Smooth muscle cell (in vitro differentiated cells): Measurements from ENCODE around the gene HAS3. TPM values are rescaled to one million over a fixed set of nuclear protein-coding genes. Genes with fewer than 3 reads are reported as not detected.

ENCODE experiments used
- DNase-seq: peaks from one replicate; lab custom pipeline; 2025; ENCODE audit not compliant: unreplicated experiment; lab: John Stamatoyannopoulos, UW
- H2AFZ ChIP-seq: fragments of 200-600 bp; sonication (generic); 2 replicates; pipeline ENCODE4 v1.6.0; 2016; ENCODE audit warnings: antibody characterized with exemption, low read depth, mild to moderate bottlenecking
- H3F3A ChIP-seq: fragments of 200-600 bp; sonication (generic); 2 replicates; pipeline ENCODE4 v1.6.0; 2017; ENCODE audit warnings: antibody characterized with exemption, low read depth
- H3K27ac ChIP-seq: fragments of 200-600 bp; sonication (generic); 2 replicates; pipeline ENCODE4 v1.5.1; 2016; ENCODE audit warnings: low read depth, mild to moderate bottlenecking
- H3K27me3 ChIP-seq: fragments of 200-600 bp; sonication (generic); 2 replicates; pipeline ENCODE4 v1.6.1; 2016; ENCODE audit warnings: low read depth, mild to moderate bottlenecking
- H3K36me3 ChIP-seq: fragments of 200-600 bp; sonication (generic); 2 replicates; pipeline ENCODE4 v1.5.1; 2016; ENCODE audit warnings: low read depth
- H3K4me1 ChIP-seq: fragments of 200-600 bp; sonication (generic); 2 replicates; pipeline ENCODE4 v1.5.1; 2016; ENCODE audit warnings: low read depth
- H3K4me2 ChIP-seq: fragments of 200-600 bp; sonication (generic); 2 replicates; pipeline ENCODE4 v1.6.0; 2016; ENCODE audit warnings: mild to moderate bottlenecking
- H3K4me3 ChIP-seq: fragments of 200-600 bp; sonication (generic); 2 replicates; pipeline ENCODE4 v1.5.1; 2016; ENCODE audit warnings: mild to moderate bottlenecking
- H3K79me2 ChIP-seq: fragments of 200-600 bp; sonication (generic); 2 replicates; pipeline ENCODE4 v1.6.0; 2016; ENCODE audit warnings: low read depth, mild to moderate bottlenecking
- H3K9ac ChIP-seq: fragments of 200-600 bp; sonication (generic); 2 replicates; pipeline ENCODE4 v1.6.0; 2016; ENCODE audit warnings: low read depth
- H3K9me3 ChIP-seq: fragments of 200-600 bp; sonication (generic); replicated peaks from 2 replicates; pipeline ENCODE4 v1.5.1; 2016; ENCODE audit warnings: low read depth
- H4K20me1 ChIP-seq: fragments of 200-600 bp; sonication (generic); 2 replicates; pipeline ENCODE4 v1.6.0; 2016; ENCODE audit warnings: low read depth
- WGBS: methylation state at CpG from one replicate; pipeline ENCODE4 v1.1.7; 2016; ENCODE audit warnings: low lambda C conversion rate; 5-methylcytosine and 5-hydroxymethylcytosine counted together
- polyA plus RNA-seq: library from polyadenylated mRNA; unstranded; fragments of >200 nt; fragmentation: Nextera tagmentation; extraction: Ambion mirVana; gene quantifications from 2 replicates; pipeline ENCODE4 v1.2.1, GENCODE V29; 2016
- total RNA-seq: library from RNA; depleted of rRNA; stranded (reverse); fragments of >200 nt; gene quantifications from 2 replicates; pipeline ENCODE4 v1.2.3, GENCODE V29; 2014
- TF ChIP-seq, protein P1 (sequence below): fragments of 200-600 bp; sonication (generic); IDR thresholded peaks from 2 replicates; pipeline ENCODE4 v1.5.1; 2017; ENCODE audit warnings: borderline replicate concordance, mild to moderate bottlenecking, antibody characterized with exemption; ENCODE audit not compliant: insufficient read depth, poor library complexity, severe bottlenecking

Gene HAS3
- total and polyA plus RNA-seq, 2 experiments from 2014 or later = 0.39 to 2.7 TPM

DNA sequence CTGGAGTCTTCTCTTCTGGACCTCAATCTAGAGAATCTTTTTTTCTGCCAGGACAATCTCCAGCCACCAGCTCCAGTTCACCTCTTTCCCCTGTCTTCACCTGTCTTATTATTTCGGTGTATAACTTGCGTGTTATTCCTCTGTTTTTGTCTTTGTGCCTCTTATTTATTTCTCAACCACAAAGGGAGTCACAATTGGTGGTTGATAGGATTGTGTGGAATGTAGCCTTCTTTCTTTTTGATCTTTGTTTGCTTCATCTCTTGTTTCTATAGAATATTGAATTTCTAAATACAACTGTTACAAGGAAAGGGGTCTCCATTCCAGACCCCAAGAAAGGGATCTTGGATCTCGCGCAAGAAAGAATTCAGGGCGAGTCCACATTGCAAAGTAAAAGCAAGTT is 35.9 kb upstream of the HAS3 start:
- 97% methylated on average over 5 of the region's 5 CpGs for WGBS
- DNase-seq = no peak

DNA sequence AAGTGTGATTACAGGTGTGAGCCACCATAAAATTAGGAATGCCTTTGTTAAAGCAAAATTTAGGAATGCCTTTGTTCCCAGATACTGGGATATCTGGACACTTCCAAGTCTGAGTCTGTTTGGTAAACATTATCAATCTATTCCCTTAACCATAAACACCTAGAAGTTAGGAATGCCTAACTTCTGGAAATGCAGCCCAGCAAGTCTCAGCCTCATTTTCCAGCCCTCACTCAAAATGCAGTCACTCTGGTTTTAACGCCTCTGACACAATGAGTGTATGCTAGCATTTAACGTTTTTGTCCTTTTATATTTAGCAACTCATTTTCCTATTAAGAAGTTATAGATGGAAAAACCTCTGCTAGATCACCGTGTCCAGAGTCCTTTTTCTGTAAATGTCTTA is 34.4 kb upstream of the HAS3 start:
- H3K27me3 ChIP-seq = no peaks in the 10 kb centered on the region
- peaks cover 3% of the 10 kb centered on the region for H3F3A ChIP-seq
- H2AFZ ChIP-seq = no peak overlapping the region
- H3K27ac ChIP-seq = no peak overlapping the region
- no peak overlapping the region for H3K9ac ChIP-seq
- WGBS = 53% methylated on average over 3 of the region's 3 CpGs
- no peak overlapping the region for H3K4me3 ChIP-seq
- no peaks in the 10 kb centered on the region for H3K9me3 ChIP-seq
- peaks cover 12% of the 10 kb centered on the region for H3K4me1 ChIP-seq
- H3K36me3 ChIP-seq = no peaks in the 10 kb centered on the region
- TF ChIP-seq, protein P1, sequence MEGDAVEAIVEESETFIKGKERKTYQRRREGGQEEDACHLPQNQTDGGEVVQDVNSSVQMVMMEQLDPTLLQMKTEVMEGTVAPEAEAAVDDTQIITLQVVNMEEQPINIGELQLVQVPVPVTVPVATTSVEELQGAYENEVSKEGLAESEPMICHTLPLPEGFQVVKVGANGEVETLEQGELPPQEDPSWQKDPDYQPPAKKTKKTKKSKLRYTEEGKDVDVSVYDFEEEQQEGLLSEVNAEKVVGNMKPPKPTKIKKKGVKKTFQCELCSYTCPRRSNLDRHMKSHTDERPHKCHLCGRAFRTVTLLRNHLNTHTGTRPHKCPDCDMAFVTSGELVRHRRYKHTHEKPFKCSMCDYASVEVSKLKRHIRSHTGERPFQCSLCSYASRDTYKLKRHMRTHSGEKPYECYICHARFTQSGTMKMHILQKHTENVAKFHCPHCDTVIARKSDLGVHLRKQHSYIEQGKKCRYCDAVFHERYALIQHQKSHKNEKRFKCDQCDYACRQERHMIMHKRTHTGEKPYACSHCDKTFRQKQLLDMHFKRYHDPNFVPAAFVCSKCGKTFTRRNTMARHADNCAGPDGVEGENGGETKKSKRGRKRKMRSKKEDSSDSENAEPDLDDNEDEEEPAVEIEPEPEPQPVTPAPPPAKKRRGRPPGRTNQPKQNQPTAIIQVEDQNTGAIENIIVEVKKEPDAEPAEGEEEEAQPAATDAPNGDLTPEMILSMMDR = no peak
- H3K4me2 ChIP-seq = no peak overlapping the region
- no peaks in the 10 kb centered on the region for H3K79me2 ChIP-seq
- H4K20me1 ChIP-seq = no peaks in the 10 kb centered on the region
- no peak for DNase-seq

More for the DNA sequence above, 35.9 kb upstream of the HAS3 start:
- Histone ChIP-seq H3F3A (peaks cover 3% of the 10 kb centered on the region), H3K27ac (no peak overlapping the region), H3K4me2 (no peak overlapping the region), H3K27me3 (no peaks in the 10 kb centered on the region), H4K20me1 (no peaks in the 10 kb centered on the region), H2AFZ (no peak overlapping the region), H3K4me3 (no peak overlapping the region), H3K9me3 (no peaks in the 10 kb centered on the region), H3K79me2 (no peaks in the 10 kb centered on the region), H3K9ac (no peak overlapping the region), H3K36me3 (no peaks in the 10 kb centered on the region), H3K4me1 (peaks cover 24% of the 10 kb centered on the region)
- TF ChIP-seq, protein P1 = no peak

DNA sequence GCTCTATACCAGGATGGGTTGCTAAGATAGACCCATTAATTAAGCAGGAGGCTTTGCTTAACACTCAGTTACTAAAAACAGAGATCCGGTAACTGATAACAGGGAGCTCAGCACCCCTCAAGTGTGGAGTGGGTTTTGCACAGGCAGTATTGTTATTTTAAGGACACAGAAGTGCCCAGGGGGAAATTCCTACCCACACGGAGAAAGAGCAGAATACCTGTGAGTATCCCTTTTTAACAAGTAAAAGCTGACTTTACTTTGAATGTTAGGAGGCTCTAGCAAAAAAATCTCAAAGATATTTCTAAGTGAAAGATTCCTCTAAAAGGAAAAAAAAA is 32.8 kb upstream of the HAS3 start:
- TF ChIP-seq, protein P1 = no peak
- Histone ChIP-seq H3K4me1 (peaks cover 12% of the 10 kb centered on the region), H3K36me3 (no peaks in the 10 kb centered on the region), H4K20me1 (no peaks in the 10 kb centered on the region), H3K4me3 (no peak overlapping the region), H3K9ac (no peak overlapping the region), H3K27me3 (no peaks in the 10 kb centered on the region), H3K4me2 (no peak overlapping the region), H2AFZ (no peak overlapping the region), H3K27ac (peak overlapping the region; percentile 80), H3F3A (peaks cover 3% of the 10 kb centered on the region), H3K79me2 (no peaks in the 10 kb centered on the region), H3K9me3 (no peaks in the 10 kb centered on the region)
- 16% methylated on average over 2 of the region's 2 CpGs for WGBS
- DNase-seq = no peak

DNA sequence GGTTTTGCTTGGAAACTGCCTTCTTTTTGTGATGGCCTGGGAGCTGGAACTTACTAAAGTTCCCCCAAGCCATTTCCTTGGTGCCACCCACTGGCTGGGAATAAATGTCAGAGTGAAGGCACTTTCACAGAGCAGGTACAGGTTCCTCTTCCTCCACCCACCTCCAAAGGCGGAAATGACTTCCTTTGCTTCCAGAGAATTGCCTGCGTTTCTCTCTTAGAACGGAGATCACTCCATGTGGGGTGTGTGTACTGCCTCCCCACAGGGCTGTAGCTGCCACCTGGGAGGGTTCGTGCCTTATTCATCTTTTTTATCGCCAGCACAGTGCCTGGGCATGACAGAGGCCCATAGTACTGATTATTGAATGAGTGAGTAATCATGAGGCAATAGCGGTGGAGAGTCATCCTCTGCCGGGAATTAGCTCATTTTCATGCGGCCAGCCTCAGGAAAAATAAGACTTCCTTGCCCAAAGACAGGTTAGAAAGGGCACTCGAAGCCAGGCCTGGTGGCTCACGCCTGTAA is 32.2 kb upstream of the HAS3 start:
- Histone ChIP-seq H3K27me3 (no peaks in the 10 kb centered on the region), H3K36me3 (no peaks in the 10 kb centered on the region), H3K4me1 (peaks cover 12% of the 10 kb centered on the region), H3K4me3 (no peak overlapping the region), H2AFZ (no peak overlapping the region), H3K4me2 (peak overlapping the region; percentile 59), H3K9ac (peak overlapping the region; percentile 48), H3K79me2 (no peaks in the 10 kb centered on the region), H4K20me1 (no peaks in the 10 kb centered on the region), H3F3A (peaks cover 3% of the 10 kb centered on the region), H3K9me3 (no peaks in the 10 kb centered on the region), H3K27ac (peak overlapping the region; percentile 80)
- DNase-seq = no peak
- TF ChIP-seq, protein P1 = no peak
- WGBS = 28% methylated on average over 10 of the region's 10 CpGs
